PC-9 (cell line): ENCODE results near the gene TSACC. TPM values are rescaled to one million over a fixed set of nuclear protein-coding genes. Genes with fewer than 3 reads are reported as not detected.
"Not testable (repeated sequence)": the region's sequence is repeated elsewhere in the genome, so short reads cannot be mapped to it uniquely, and the experiment has no call there.

Experiments
- BruUV-seq: library from RNA; stranded (reverse); fragments of 400-500 nt; replicated peaks from 2 replicates; lab custom pipeline; 2021; lab: Mats Ljungman, UMichigan
- CTCF ChIA-PET: fragments of 300-600 bp; sonication (Branson Sonifier 250); formaldehyde crosslinking; loops from one replicate; lab custom pipeline; 2022; ENCODE audit warnings: antibody characterized with exemption; lab: Charles Lee
- POLR2A ChIA-PET: fragments of 300-600 bp; sonication (Branson Sonifier 250); formaldehyde crosslinking; loops from one replicate; lab custom pipeline; 2022; ENCODE audit warnings: antibody characterized with exemption; ENCODE audit not compliant: unreplicated experiment; lab: Charles Lee
- DNase-seq, 2 experiments: peaks; one replicate each; pipeline versions ENCODE4 v3.0.0 to v3.0.0-alpha.2; 2015 to 2022; ENCODE audit warnings: mixed read lengths in 1 of 2
- H2AFZ ChIP-seq: fragments of 200-600 bp; sonication (generic); 2 replicates; pipeline ENCODE4 v1.8.1; 2017; ENCODE audit warnings: antibody characterized with exemption
- H3F3A ChIP-seq: fragments of 200-600 bp; sonication (generic); 2 replicates; pipeline ENCODE4 v1.8.1; 2017; ENCODE audit warnings: antibody characterized with exemption, mild to moderate bottlenecking, low read depth; ENCODE audit not compliant: insufficient read depth
- H3K27ac ChIP-seq: fragments of 200-600 bp; sonication (generic); 2 replicates; pipeline ENCODE4 v1.6.1; 2016; ENCODE audit warnings: mixed run types
- H3K27me3 ChIP-seq: fragments of 200-600 bp; sonication (generic); 2 replicates; pipeline ENCODE4 v1.6.1; 2016; ENCODE audit warnings: low read depth, mixed run types; ENCODE audit not compliant: insufficient read depth
- H3K36me3 ChIP-seq: fragments of 200-600 bp; sonication (generic); 2 replicates; pipeline ENCODE4 v1.6.1; 2016; ENCODE audit warnings: low read depth, mixed run types
- H3K4me1 ChIP-seq: fragments of 200-600 bp; sonication (generic); replicated peaks from 2 replicates; pipeline ENCODE4 v1.6.1; 2016; ENCODE audit warnings: mixed run types; ENCODE audit not compliant: insufficient read depth
- H3K4me2 ChIP-seq: fragments of 200-600 bp; sonication (generic); 2 replicates; pipeline ENCODE4 v1.6.1; 2017; ENCODE audit warnings: mixed run types
- H3K4me3 ChIP-seq: fragments of 200-600 bp; sonication (generic); 2 replicates; pipeline ENCODE4 v1.6.1; 2016; ENCODE audit warnings: mixed run types
- H3K79me2 ChIP-seq: fragments of 200-600 bp; sonication (generic); 2 replicates; pipeline ENCODE4 v1.6.1; 2017; ENCODE audit warnings: low read depth, mixed run types
- H3K9me2 ChIP-seq: fragments of 200-600 bp; sonication (generic); 2 replicates; pipeline ENCODE4 v1.8.1; 2017; ENCODE audit warnings: mild to moderate bottlenecking; ENCODE audit not compliant: insufficient read depth
- H3K9me3 ChIP-seq: fragments of 200-600 bp; sonication (generic); 2 replicates; pipeline ENCODE4 v1.8.1; 2016; ENCODE audit warnings: low read depth; ENCODE audit not compliant: insufficient read depth
- H4K20me1 ChIP-seq: fragments of 200-600 bp; sonication (generic); 2 replicates; pipeline ENCODE4 v1.8.1; 2017; ENCODE audit not compliant: insufficient read depth
- EZH2 ChIP-seq: fragments of 200-600 bp; sonication (generic); IDR thresholded peaks from 2 replicates; pipeline ENCODE4 v1.8.0; 2017; ENCODE audit warnings: antibody characterized with exemption, low read depth
- intact Hi-C: fragments of 100-400 bp; cut with micrococcal nuclease; formaldehyde crosslinking; loops from one replicate; pipeline ENCODE4 v1.10.0; 2022; ENCODE audit not compliant: unreplicated experiment
- total RNA-seq: library from RNA; stranded (reverse); gene quantifications from 2 replicates; pipeline ENCODE4 v1.2.3, GENCODE V29; 2021
- TF ChIP-seq, protein P1 (sequence below): fragments of 200-600 bp; sonication (generic); conservative IDR thresholded peaks from 2 replicates; pipeline ENCODE4 v1.6.1; 2017; ENCODE audit warnings: mixed run types, antibody characterized with exemption, mild to moderate bottlenecking, moderate library complexity

TSACC gene
- total RNA-seq, 1 experiment from 2014 or later, result 1.3 TPM

DNA sequence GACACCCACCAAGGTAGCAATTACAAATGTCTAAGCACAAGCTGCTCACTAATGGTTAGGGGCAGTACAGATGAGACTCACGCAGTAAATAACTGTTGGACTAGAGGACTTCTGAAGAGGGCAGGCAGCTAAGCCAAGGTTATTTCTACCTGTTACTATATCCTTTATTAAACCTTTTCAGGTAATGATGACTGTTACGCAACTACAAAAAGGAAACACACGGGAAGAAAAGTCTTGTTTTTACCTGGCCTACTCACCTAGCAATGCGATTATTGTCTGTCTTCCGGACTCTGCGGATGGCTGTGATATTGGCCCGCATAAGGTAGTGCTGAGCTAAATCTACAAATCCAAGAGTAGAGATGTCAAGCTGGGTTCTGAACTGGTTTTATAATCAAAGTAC, 21.4 kb upstream of the TSACC start:
- POLR2A ChIA-PET, result no interaction called here
- no TSS peak for BruUV-seq
- no peak overlapping the region for H3K27ac ChIP-seq
- H2AFZ ChIP-seq, result no peak overlapping the region
- H3K4me3 ChIP-seq, result no peak overlapping the region
- intact Hi-C loops, result loop anchor here (5.0 to 10.0 kb wide), 2 partner anchors 170 to 222 kb away; no protein-coding TSS in a partner anchor
- H3K79me2 ChIP-seq, result peaks cover 9% of the 10 kb centered on the region
- CTCF ChIA-PET, result interaction anchor here (0.7 kb wide), 1 partner anchor 163 kb away, joined by 4 read pairs; no protein-coding TSS in a partner anchor
- peaks cover 41% of the 10 kb centered on the region for H4K20me1 ChIP-seq
- no peaks in the 10 kb centered on the region for H3K9me3 ChIP-seq
- H3K27me3 ChIP-seq, result no peaks in the 10 kb centered on the region
- no peaks in the 10 kb centered on the region for H3K4me1 ChIP-seq
- no peaks in the 10 kb centered on the region for H3K9me2 ChIP-seq
- peaks cover 81% of the 10 kb centered on the region; the same call in 1 of the 2 replicates for H3F3A ChIP-seq
- TF ChIP-seq, protein P1, sequence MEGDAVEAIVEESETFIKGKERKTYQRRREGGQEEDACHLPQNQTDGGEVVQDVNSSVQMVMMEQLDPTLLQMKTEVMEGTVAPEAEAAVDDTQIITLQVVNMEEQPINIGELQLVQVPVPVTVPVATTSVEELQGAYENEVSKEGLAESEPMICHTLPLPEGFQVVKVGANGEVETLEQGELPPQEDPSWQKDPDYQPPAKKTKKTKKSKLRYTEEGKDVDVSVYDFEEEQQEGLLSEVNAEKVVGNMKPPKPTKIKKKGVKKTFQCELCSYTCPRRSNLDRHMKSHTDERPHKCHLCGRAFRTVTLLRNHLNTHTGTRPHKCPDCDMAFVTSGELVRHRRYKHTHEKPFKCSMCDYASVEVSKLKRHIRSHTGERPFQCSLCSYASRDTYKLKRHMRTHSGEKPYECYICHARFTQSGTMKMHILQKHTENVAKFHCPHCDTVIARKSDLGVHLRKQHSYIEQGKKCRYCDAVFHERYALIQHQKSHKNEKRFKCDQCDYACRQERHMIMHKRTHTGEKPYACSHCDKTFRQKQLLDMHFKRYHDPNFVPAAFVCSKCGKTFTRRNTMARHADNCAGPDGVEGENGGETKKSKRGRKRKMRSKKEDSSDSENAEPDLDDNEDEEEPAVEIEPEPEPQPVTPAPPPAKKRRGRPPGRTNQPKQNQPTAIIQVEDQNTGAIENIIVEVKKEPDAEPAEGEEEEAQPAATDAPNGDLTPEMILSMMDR, result no peak
- no peak for TF ChIP-seq EZH2
- peaks cover 51% of the 10 kb centered on the region for H3K36me3 ChIP-seq
- no peak for DNase-seq
- H3K4me2 ChIP-seq, result no peak overlapping the region

DNA sequence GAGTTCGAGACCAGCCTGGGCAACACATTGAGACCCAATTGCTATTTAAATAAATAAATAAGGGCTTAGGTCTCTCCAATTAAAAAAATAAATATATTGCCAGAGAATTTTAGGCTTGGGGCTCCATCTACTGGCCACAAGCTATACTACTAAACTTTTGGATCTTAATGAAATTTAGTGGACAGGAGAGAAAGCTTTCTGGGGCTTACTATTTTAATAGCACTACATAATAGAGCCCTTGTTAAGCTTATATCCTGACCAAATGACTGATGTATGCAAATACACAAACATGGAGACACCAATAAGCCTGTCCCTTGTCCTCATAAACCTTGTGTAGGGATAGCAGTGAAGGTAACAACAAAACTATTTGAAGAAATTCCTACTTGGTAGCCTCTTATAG, 18.7 kb upstream of the TSACC start:
- no TSS peak for BruUV-seq
- H3K9me2 ChIP-seq, result no peaks in the 10 kb centered on the region
- H3K9me3 ChIP-seq, result no peaks in the 10 kb centered on the region
- H2AFZ ChIP-seq, result no peak overlapping the region
- peaks cover 83% of the 10 kb centered on the region for H3F3A ChIP-seq
- H3K27ac ChIP-seq, result no peak overlapping the region
- H4K20me1 ChIP-seq, result peaks cover 42% of the 10 kb centered on the region
- no peaks in the 10 kb centered on the region for H3K27me3 ChIP-seq
- no peak for DNase-seq
- H3K4me1 ChIP-seq, result no peaks in the 10 kb centered on the region
- TF ChIP-seq EZH2, result no peak
- TF ChIP-seq, protein P1, result peak; percentile 78
- H3K36me3 ChIP-seq, result peaks cover 56% of the 10 kb centered on the region
- CTCF ChIA-PET, result interaction anchor here (0.7 kb wide), 1 partner anchor 330 kb away, joined by 4 read pairs; no protein-coding TSS in a partner anchor
- H3K4me2 ChIP-seq, result no peak overlapping the region
- peaks cover 9% of the 10 kb centered on the region for H3K79me2 ChIP-seq
- intact Hi-C loops, result loop anchor here (5.0 to 10.0 kb wide), 2 partner anchors 172 to 225 kb away; no protein-coding TSS in a partner anchor
- POLR2A ChIA-PET, result no interaction called here
- H3K4me3 ChIP-seq, result no peak overlapping the region

DNA sequence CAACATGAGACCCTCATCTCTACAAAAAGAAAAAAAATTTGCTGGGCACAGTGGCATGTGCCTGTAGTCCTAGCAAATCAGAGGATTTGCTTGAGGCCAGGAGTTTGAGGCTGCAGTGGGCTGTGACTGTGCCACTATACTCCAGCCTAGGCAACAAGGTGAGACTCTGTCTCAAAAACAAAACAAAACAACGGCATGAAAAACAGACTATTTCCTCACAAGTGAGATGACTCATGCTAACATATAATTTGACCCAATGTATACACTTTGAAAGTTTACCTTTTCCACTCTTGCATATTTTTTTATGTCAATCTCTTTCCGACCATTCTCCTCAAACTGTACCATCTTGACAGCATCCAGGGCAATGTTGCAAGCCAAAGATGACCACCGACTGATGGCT, 17.8 kb upstream of the TSACC start:
- Histone ChIP-seq H3K4me2 (no peak overlapping the region), H3K36me3 (peaks cover 63% of the 10 kb centered on the region), H3F3A (peaks cover 82% of the 10 kb centered on the region), H4K20me1 (peaks cover 46% of the 10 kb centered on the region), H3K9me3 (no peaks in the 10 kb centered on the region), H3K27ac (no peak overlapping the region), H3K4me3 (no peak overlapping the region), H3K9me2 (no peaks in the 10 kb centered on the region), H3K79me2 (peaks cover 9% of the 10 kb centered on the region), H3K4me1 (no peaks in the 10 kb centered on the region), H3K27me3 (no peaks in the 10 kb centered on the region), H2AFZ (no peak overlapping the region)
- no peak for TF ChIP-seq EZH2
- TF ChIP-seq, protein P1, result no peak
- intact Hi-C loops, result no loop called here
- CTCF ChIA-PET, result no interaction called here
- DNase-seq, result no peak
- BruUV-seq, result no TSS peak
- POLR2A ChIA-PET, result no interaction called here

DNA sequence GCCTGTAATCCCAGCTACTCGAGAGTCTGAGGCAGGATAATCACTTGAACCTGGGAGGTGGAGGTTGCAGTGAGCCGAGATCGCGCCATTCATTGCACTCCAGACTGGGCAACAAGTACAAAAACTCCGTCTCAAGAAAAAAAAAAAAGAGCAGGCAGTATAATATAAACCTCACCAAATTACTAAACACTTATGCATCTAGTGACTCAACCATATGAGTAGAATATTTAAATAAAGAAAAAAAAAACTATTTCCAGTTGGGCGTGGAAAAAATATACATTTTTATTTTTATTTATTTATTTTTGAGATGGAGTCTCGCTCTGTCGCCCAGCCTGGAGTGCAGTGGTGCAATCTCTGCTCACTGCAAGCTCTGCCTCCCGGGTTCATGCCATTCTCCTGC, 15.1 kb upstream of the TSACC start:
- H3K9me2 ChIP-seq, H3K4me1 ChIP-seq, POLR2A ChIA-PET, H2AFZ ChIP-seq, DNase-seq, H3K4me3 ChIP-seq, H3K27ac ChIP-seq, H3K79me2 ChIP-seq, BruUV-seq, intact Hi-C loops, H3K27me3 ChIP-seq, H3K4me2 ChIP-seq, H3K9me3 ChIP-seq: not testable (repeated sequence)
- CTCF ChIA-PET, result interaction anchor here (0.7 kb wide), 1 partner anchor 23 kb away, joined by 4 read pairs; no protein-coding TSS in a partner anchor
- peaks cover 53% of the 10 kb centered on the region for H3K36me3 ChIP-seq
- H3F3A ChIP-seq, result peaks cover 60% of the 10 kb centered on the region
- peaks cover 36% of the 10 kb centered on the region for H4K20me1 ChIP-seq
